ENCODE measurements around the gene FBXW8. TPM values are rescaled to one million over a fixed set of nuclear protein-coding genes. Genes with fewer than 3 reads are reported as not detected.

FBXW8 gene
- total RNA-seq, 1 donor from 2014 or later = 6.3 TPM

GRCh38 chr12:116887244-116887643, 23.5 kb upstream of the FBXW8 start:
- intact Hi-C loops (cut with micrococcal nuclease) = no loop called here

- intact Hi-C loops (cut with micrococcal nuclease) = no loop called here
Measured at GRCh38 chr12:116887897-116888296, 22.9 kb upstream of the FBXW8 start.

- intact Hi-C loops (cut with micrococcal nuclease) = no loop called here
Measured at GRCh38 chr12:116890330-116890729, 20.4 kb upstream of the FBXW8 start.

GRCh38 chr12:116891019-116891418, 19.7 kb upstream of the FBXW8 start:
- intact Hi-C loops (cut with micrococcal nuclease) = no loop called here

GRCh38 chr12:116892349-116893140, 18.2 kb upstream of the FBXW8 start:
- intact Hi-C loops (cut with micrococcal nuclease) = no loop called here

- intact Hi-C loops (cut with micrococcal nuclease) = no loop called here
Measured at GRCh38 chr12:116894913-116895312, 15.8 kb upstream of the FBXW8 start.

- intact Hi-C loops (cut with micrococcal nuclease) = no loop called here
Measured at GRCh38 chr12:116896411-116896924, 14.3 kb upstream of the FBXW8 start.

GRCh38 chr12:116897476-116897875, 13.3 kb upstream of the FBXW8 start:
- intact Hi-C loops (cut with micrococcal nuclease) = no loop called here

GRCh38 chr12:116898669-116899068, 12.1 kb upstream of the FBXW8 start:
- intact Hi-C loops (cut with micrococcal nuclease) = no loop called here

- intact Hi-C loops (cut with micrococcal nuclease) = no loop called here
Measured at GRCh38 chr12:116901612-116902011, 9.1 kb upstream of the FBXW8 start.

- intact Hi-C loops (cut with micrococcal nuclease) = no loop called here
Measured at GRCh38 chr12:116903818-116904217, 6.9 kb upstream of the FBXW8 start.

GRCh38 chr12:116906285-116906684, 4.5 kb upstream of the FBXW8 start:
- intact Hi-C loops (cut with micrococcal nuclease) = no loop called here

- intact Hi-C loops (cut with micrococcal nuclease) = loop anchor here (1.0 kb wide), 1 partner anchor 14 kb away; no protein-coding TSS in a partner anchor
Measured at GRCh38 chr12:116910280-116910644, 488 bp upstream of the FBXW8 start.

- intact Hi-C loops (cut with micrococcal nuclease) = no loop called here
Measured at GRCh38 chr12:116915326-116915725, 4.6 kb downstream of the FBXW8 start.

GRCh38 chr12:116916122-116916521, 5.4 kb downstream of the FBXW8 start:
- intact Hi-C loops (cut with micrococcal nuclease) = no loop called here

- intact Hi-C loops (cut with micrococcal nuclease) = no loop called here
Measured at GRCh38 chr12:116916714-116917114, 6.0 kb downstream of the FBXW8 start.

- intact Hi-C loops (cut with micrococcal nuclease) = no loop called here
Measured at GRCh38 chr12:116918464-116918863, 7.7 kb downstream of the FBXW8 start.

GRCh38 chr12:116919247-116919661, 8.5 kb downstream of the FBXW8 start:
- intact Hi-C loops (cut with micrococcal nuclease) = no loop called here

- intact Hi-C loops (cut with micrococcal nuclease) = loop anchor here (5.0 to 10.0 kb wide), 2 partner anchors 363 to 785 kb away; partner anchors contain the start of gene MAP1LC3B2
Measured at GRCh38 chr12:116919706-116920485, 9.1 kb downstream of the FBXW8 start.

- intact Hi-C loops (cut with micrococcal nuclease) = loop anchor here (5.0 to 10.0 kb wide), 2 partner anchors 364 to 786 kb away; partner anchors contain the start of gene MAP1LC3B2
Measured at GRCh38 chr12:116920939-116921338, 10.2 kb downstream of the FBXW8 start.

GRCh38 chr12:116922194-116922897, 11.6 kb downstream of the FBXW8 start:
- intact Hi-C loops (cut with micrococcal nuclease) = loop anchor here (1.0 to 10.0 kb wide), 3 partner anchors 38 to 788 kb away; partner anchors contain the start of gene MAP1LC3B2

Data from T-helper 2 cell treated with Interferon-gamma antibody and Interleukin-4, amounts not matched to agents 100 ng/mL and 5 ng/mL, for 36 hours (primary cell).